Transverse colon (tissue), 4 donors: ENCODE data around the gene SUSD3. TPM values are rescaled to one million over a fixed set of nuclear protein-coding genes. Genes with fewer than 3 reads are reported as not detected.

Source experiments
- DNase-seq: peaks from one replicate; pipeline ENCODE4 v3.0.0-alpha.2; 2019
- H3K27ac ChIP-seq, 4 donors: fragments of 200-600 bp; sonication (generic); 2 replicates each; pipeline ENCODE4 v1.5.1; 2016 to 2018; ENCODE audit warnings: inconsistent platforms in 4 of 4
- H3K27me3 ChIP-seq: fragments of 200-600 bp; sonication (generic); 2 replicates; pipeline ENCODE4 v1.5.1; 2017; ENCODE audit warnings: inconsistent platforms
- H3K36me3 ChIP-seq, 4 donors: fragments of 200-600 bp; sonication (generic); 2 replicates each; pipeline ENCODE4 v1.5.1; 2017 to 2019; ENCODE audit warnings: inconsistent platforms in 4 of 4
- H3K4me1 ChIP-seq, 4 donors: fragments of 200-600 bp; sonication (generic); 2 replicates each; pipeline ENCODE4 v1.5.1; 2017 to 2020; ENCODE audit warnings: inconsistent platforms in 4 of 4
- H3K4me3 ChIP-seq, 4 donors: fragments of 200-600 bp; sonication (generic); 1 replicate in 1 of 4; 2 replicates in 3 of 4; pipeline versions ENCODE4 v1.5.1 to v1.6.1; 2017 to 2019; ENCODE audit warnings: inconsistent platforms in 4 of 4
- H3K9me3 ChIP-seq, 2 donors: fragments of 200-600 bp; sonication (generic); 2 replicates each; pipeline ENCODE4 v1.5.1; 2017 to 2019; ENCODE audit warnings: inconsistent platforms in 2 of 2
- CTCF ChIP-seq, 5 experiments: fragments of 200-600 bp in 3 of 5; fragments of 450-650 bp in 2 of 5; sonication (generic) in 3 of 5; IDR thresholded peaks; 1 replicate in 2 of 5; 2 replicates in 3 of 5; pipeline ENCODE4 v1.5.1; 2016 to 2017; ENCODE audit warnings: antibody characterized with exemption in 5 of 5, inconsistent platforms in 3 of 5, mild to moderate bottlenecking in 2 of 5, moderate library complexity in 1 of 5
- EP300 ChIP-seq: sonication (generic); formaldehyde crosslinking; IDR thresholded peaks from one replicate; pipeline ENCODE4 v1.6.1; 2017; ENCODE audit warnings: antibody characterized with exemption, low read depth
- POLR2A ChIP-seq: fragments of 450-650 bp; IDR thresholded peaks from one replicate; pipeline ENCODE4 v1.6.1; 2016; ENCODE audit warnings: antibody characterized with exemption, mild to moderate bottlenecking, moderate library complexity
- POLR2AphosphoS5 ChIP-seq, 3 donors: sonication (generic); formaldehyde crosslinking; IDR thresholded peaks; one replicate each; pipeline ENCODE4 v1.6.1; 2016; ENCODE audit warnings: antibody characterized with exemption in 3 of 3
- WGBS, 2 donors: methylation state at CpG; one replicate each; pipeline ENCODE4 v1.1.5; 2018; ENCODE audit warnings: low coverage in 1 of 2; 5-methylcytosine and 5-hydroxymethylcytosine counted together
- in situ Hi-C, 4 donors: fragments of 200-750 bp; cut with MboI; loops; one replicate each; pipeline versions ENCODE4 v1.15.0 to v1.15.1; 2017; ENCODE audit warnings: low sequenced_read_pairs in 3 of 4, low pct_ligation_motif_present in 1 of 4, low pct_unique_long_range_greater_than_20kb in 1 of 4
- intact Hi-C: fragments of 100-400 bp; cut with DNase I; formaldehyde crosslinking; loops from one replicate; pipeline ENCODE4 v1.15.1; 2023; ENCODE audit warnings: low total_unique reads
- total RNA-seq, 4 donors: library from RNA; depleted of rRNA; stranded (reverse); fragments of >200 nt; gene quantifications; one replicate each; pipeline ENCODE4 v1.1.0, GENCODE V29; 2016

SUSD3 gene
- total RNA-seq, 4 donors from 2014 or later: 1.9 to 2.7 TPM; not detected in 2

GRCh38 chr9:93095205-93096130 lies 37.0 kb downstream of the SUSD3 start:
- 4% methylated on average over 59 of the region's 95 CpGs; no CpG with 5 or more reads in 1 of the 2 donors for whole genome bisulfite sequencing, 2 donors
- in situ Hi-C loops (no loop called here), intact Hi-C loops (no loop called here)
- Histone ChIP-seq H3K27me3 (no peaks in the 10 kb centered on the region), H3K4me3 (peak overlapping the region; percentile 21 to 97 (median 84)), H3K27ac (peak overlapping the region; percentile 96 to 98 (median 98)), H3K4me1 (peaks cover 29 to 63% (median 37%) of the 10 kb centered on the region in 4 donors), H3K36me3 (no peaks in the 10 kb centered on the region), H3K9me3 (no peaks in the 10 kb centered on the region)
- DNase-seq: peak; percentile 100
- TF ChIP-seq POLR2AphosphoS5 (IDR thresholded peaks at IDR 0.05) (peak; percentile 37 to 88 (median 84)), CTCF (IDR thresholded peaks at IDR 0.05) (no peak), EP300 (no peak), POLR2A (peak; percentile 88)

- no peaks in the 10 kb centered on the region for H3K36me3 ChIP-seq
- 0% methylated on average over 31 of the region's 65 CpGs; no CpG with 5 or more reads in 1 of the 2 donors for WGBS, 2 donors
- peak within 1 kb of the TSS; percentile 69 to 97 (median 84) for H3K4me3 ChIP-seq
- H3K27me3 ChIP-seq: no peaks in the 10 kb centered on the region
- TF ChIP-seq POLR2A: peak; percentile 87
- TF ChIP-seq EP300: no peak
- no peak for TF ChIP-seq CTCF (IDR thresholded peaks at IDR 0.05)
- peak; percentile 96 to 98 (median 98) for TF ChIP-seq POLR2AphosphoS5 (IDR thresholded peaks at IDR 0.05)
- H3K9me3 ChIP-seq: no peaks in the 10 kb centered on the region
- H3K4me1 ChIP-seq: peaks cover 29 to 63% (median 37%) of the 10 kb centered on the region in 4 donors
- H3K27ac ChIP-seq: peak within 1 kb of the TSS; percentile 96 to 98 (median 98)
- in situ Hi-C loops (no loop called here), intact Hi-C loops (no loop called here)
- peak; percentile 78 for DNase-seq
Measured at GRCh38 chr9:93096131-93096802, 37.8 kb downstream of the SUSD3 start, which contains the start of gene CARD19. Gene CARD19, plus strand, starts transcription at chr9:93096217. Its CDS starts 129 bp downstream, at chr9:93096346.

GRCh38 chr9:93096811-93097382 lies 38.4 kb downstream of the SUSD3 start:
- peak overlapping the region; percentile 69 to 97 (median 84) for H3K4me3 ChIP-seq
- H3K27me3 ChIP-seq: no peaks in the 10 kb centered on the region
- no peaks in the 10 kb centered on the region for H3K9me3 ChIP-seq
- TF ChIP-seq CTCF (IDR thresholded peaks at IDR 0.05) (no peak), EP300 (no peak), POLR2AphosphoS5 (IDR thresholded peaks at IDR 0.05) (no peak), POLR2A (no peak)
- H3K27ac ChIP-seq: peak overlapping the region; percentile 96 to 98 (median 97)
- H3K36me3 ChIP-seq: no peaks in the 10 kb centered on the region
- WGBS, 2 donors: 20% methylated on average over 16 of the region's 16 CpGs; no CpG with 5 or more reads in 1 of the 2 donors
- in situ Hi-C loops: no loop called here
- no peak for DNase-seq
- intact Hi-C loops: no loop called here
- peaks cover 29 to 63% (median 37%) of the 10 kb centered on the region in 4 donors for H3K4me1 ChIP-seq
